HL-60 (cell line): ENCODE results near the gene SYCE3.
"Not testable (repeated sequence)": the region's sequence is repeated elsewhere in the genome, so short reads cannot be mapped to it uniquely, and the experiment has no call there.

ENCODE experiments used
- DNase-seq, 2 experiments: peaks; one replicate each; pipeline ENCODE4 v3.0.0-alpha.2; 2010 to 2020; ENCODE audit warnings: low read depth in 1 of 2, low spot score in 1 of 2
- H3K27ac ChIP-seq: fragments of 250-450 bp; sonication (Bioruptor Pico); replicated peaks from 2 replicates; pipeline ENCODE4 v1.5.1; 2020; ENCODE audit warnings: mild to moderate bottlenecking, moderate library complexity
- H3K27me3 ChIP-seq: fragments of 250-450 bp; sonication (Bioruptor Pico); 2 replicates; pipeline ENCODE4 v1.5.1; 2021; ENCODE audit warnings: mild to moderate bottlenecking, moderate library complexity; ENCODE audit not compliant: insufficient read depth, poor library complexity, severe bottlenecking
- H3K4me3 ChIP-seq: replicated peaks from 2 replicates; pipeline ENCODE4 v1.5.1; 2011; ENCODE audit warnings: mild to moderate bottlenecking, control low read depth, low read length; ENCODE audit not compliant: insufficient read depth
- GABPA ChIP-seq: IDR thresholded peaks from 2 replicates; pipeline ENCODE4 v1.6.1; 2012; ENCODE audit warnings: low read depth
- POLR2AphosphoS5 ChIP-seq: IDR thresholded peaks from 2 replicates; pipeline ENCODE4 v1.6.1; 2012; ENCODE audit warnings: low read depth
- SPI1 ChIP-seq: IDR thresholded peaks from 2 replicates; pipeline ENCODE4 v1.6.1; 2012; ENCODE audit warnings: low read depth, mild to moderate bottlenecking, borderline replicate concordance
- TF ChIP-seq, protein P1 (sequence below): IDR thresholded peaks from one replicate; pipeline ENCODE4 v1.5.1; 2011; ENCODE audit warnings: low read length, control low read depth, inconsistent platforms; ENCODE audit not compliant: insufficient read depth
- TF ChIP-seq, protein P2 (sequence below): IDR thresholded peaks from 2 replicates; pipeline ENCODE4 v1.6.1; 2012; ENCODE audit warnings: low read depth; ENCODE audit not compliant: insufficient replicate concordance

SYCE3 gene

DNA sequence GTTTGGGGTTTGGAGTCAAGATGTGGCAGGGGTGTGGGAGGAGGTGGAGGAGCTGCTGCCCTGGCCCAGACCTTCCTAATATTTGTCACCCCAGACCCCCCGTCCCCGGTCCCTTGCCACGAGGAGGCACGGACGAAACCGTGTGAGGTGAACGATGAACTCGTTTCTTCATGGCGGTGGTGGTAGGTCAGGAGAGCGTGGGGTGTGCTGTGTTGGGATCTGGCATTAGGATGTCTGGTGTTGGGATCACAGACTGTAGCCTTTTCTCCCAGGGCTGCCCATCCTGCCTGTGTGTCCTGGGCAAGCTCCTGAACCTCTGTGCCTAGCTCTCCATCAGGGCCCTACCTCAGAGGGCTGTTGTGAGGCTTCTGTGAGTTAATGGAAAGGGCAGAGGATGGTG, 46.3 kb upstream of the SYCE3 start:
- TF ChIP-seq, protein P1, sequence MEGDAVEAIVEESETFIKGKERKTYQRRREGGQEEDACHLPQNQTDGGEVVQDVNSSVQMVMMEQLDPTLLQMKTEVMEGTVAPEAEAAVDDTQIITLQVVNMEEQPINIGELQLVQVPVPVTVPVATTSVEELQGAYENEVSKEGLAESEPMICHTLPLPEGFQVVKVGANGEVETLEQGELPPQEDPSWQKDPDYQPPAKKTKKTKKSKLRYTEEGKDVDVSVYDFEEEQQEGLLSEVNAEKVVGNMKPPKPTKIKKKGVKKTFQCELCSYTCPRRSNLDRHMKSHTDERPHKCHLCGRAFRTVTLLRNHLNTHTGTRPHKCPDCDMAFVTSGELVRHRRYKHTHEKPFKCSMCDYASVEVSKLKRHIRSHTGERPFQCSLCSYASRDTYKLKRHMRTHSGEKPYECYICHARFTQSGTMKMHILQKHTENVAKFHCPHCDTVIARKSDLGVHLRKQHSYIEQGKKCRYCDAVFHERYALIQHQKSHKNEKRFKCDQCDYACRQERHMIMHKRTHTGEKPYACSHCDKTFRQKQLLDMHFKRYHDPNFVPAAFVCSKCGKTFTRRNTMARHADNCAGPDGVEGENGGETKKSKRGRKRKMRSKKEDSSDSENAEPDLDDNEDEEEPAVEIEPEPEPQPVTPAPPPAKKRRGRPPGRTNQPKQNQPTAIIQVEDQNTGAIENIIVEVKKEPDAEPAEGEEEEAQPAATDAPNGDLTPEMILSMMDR: no peak
- H3K27ac ChIP-seq: no peak overlapping the region
- H3K27me3 ChIP-seq: peaks cover 28% of the 10 kb centered on the region

DNA sequence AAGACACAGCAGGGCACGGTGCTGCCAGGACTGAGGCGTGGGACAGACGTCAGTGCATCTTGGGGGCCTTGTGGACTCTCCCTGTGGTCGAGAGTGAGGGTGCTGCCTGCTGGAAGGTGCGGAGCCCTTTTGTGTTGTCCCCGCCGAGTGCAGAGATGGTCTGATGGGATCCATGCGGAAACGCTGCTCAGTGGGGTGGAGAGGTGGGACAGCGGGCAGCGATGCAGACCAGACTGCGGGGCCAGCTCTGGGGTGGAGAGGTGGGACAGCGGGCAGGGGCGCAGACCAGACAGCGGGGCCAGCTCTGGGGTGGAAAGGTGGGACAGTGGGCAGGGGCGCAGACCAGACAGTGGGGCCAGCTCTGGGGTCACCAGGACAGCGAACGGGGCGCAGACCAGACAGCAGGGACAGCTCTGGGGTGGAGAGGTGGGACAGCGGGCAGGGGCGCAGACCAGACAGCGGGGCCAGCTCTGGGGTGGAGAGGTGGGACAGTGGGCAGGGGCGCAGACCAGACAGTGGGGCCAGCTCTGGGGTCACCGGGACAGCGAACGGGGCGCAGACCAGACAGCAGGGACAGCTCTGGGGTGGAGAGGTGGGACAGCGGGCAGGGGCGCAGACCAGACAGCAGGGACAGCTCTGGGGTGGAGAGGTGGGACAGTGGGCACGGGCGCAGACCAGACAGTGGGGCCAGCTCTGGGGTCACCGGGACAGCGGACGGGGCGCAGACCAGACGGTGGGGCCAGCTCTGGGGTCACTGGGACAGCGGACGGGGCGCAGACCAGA, 45.5 kb upstream of the SYCE3 start:
- DNase-seq, H3K27ac ChIP-seq, H3K4me3 ChIP-seq: not testable (repeated sequence)
- H3K27me3 ChIP-seq: peaks cover 36% of the 10 kb centered on the region

More for the DNA sequence above, 46.3 kb upstream of the SYCE3 start:
- H3K4me3 ChIP-seq: no peak overlapping the region
- no peak for DNase-seq

DNA sequence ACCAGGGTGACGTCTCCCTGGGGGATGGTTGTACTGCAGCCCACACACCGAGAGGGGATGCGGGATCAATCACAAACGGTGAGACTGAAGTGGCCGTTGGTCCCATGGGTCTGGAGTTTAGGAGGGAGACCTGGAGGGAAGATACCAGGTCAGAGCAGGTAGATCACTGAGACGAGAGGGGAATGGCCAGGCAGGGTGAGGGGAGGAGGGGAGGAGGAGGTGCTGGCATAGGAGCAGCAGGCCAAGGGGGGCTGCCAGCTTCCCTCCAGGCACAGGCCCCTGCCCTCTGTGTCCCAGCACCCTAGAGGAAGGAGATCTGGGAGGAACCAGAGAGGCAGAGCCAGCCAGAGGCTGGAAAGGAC, 44.9 kb upstream of the SYCE3 start:
- H3K27ac ChIP-seq: no peak overlapping the region
- peaks cover 41% of the 10 kb centered on the region for H3K27me3 ChIP-seq
- DNase-seq: no peak
- TF ChIP-seq POLR2AphosphoS5 (no peak), GABPA (no peak), SPI1 (no peak)
- TF ChIP-seq, protein P2, sequence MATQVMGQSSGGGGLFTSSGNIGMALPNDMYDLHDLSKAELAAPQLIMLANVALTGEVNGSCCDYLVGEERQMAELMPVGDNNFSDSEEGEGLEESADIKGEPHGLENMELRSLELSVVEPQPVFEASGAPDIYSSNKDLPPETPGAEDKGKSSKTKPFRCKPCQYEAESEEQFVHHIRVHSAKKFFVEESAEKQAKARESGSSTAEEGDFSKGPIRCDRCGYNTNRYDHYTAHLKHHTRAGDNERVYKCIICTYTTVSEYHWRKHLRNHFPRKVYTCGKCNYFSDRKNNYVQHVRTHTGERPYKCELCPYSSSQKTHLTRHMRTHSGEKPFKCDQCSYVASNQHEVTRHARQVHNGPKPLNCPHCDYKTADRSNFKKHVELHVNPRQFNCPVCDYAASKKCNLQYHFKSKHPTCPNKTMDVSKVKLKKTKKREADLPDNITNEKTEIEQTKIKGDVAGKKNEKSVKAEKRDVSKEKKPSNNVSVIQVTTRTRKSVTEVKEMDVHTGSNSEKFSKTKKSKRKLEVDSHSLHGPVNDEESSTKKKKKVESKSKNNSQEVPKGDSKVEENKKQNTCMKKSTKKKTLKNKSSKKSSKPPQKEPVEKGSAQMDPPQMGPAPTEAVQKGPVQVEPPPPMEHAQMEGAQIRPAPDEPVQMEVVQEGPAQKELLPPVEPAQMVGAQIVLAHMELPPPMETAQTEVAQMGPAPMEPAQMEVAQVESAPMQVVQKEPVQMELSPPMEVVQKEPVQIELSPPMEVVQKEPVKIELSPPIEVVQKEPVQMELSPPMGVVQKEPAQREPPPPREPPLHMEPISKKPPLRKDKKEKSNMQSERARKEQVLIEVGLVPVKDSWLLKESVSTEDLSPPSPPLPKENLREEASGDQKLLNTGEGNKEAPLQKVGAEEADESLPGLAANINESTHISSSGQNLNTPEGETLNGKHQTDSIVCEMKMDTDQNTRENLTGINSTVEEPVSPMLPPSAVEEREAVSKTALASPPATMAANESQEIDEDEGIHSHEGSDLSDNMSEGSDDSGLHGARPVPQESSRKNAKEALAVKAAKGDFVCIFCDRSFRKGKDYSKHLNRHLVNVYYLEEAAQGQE: no peak
- TF ChIP-seq, protein P1: no peak
- no peak overlapping the region for H3K4me3 ChIP-seq

DNA sequence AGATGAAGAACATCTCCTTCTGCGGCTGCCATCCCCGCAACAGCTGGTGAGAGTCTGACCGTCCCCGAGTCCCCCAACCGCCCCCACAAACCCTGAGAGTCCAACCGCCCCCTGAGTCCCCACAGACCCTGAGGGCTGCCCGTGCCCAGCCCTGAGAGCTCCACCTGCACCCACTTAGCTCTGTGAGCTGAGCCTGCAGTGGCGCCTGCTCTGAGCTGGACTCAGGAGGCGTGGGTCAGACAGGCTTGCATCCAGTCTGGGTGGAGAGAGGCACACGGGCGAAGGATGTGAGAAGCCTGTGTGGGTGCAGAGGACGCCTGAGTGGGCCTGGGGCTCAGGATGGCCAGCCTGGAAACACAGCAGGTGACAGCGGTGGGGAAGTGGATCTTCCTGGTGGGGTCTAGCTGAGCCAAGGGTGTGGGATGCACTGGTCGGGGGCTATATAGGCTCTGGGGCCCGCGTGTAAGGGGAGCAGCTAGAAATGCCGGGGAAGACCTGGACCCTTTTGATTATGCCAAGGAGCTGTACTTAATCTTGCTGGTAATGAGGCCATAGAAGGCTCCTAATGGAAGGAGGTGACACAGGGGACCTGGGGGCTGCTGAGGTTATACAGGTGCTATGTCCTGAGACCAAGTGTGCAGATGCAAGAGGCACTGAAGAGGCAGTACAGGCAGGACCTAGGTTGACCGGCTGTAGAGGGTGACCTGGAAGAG, 44.4 kb upstream of the SYCE3 start:
- no peak for TF ChIP-seq POLR2AphosphoS5
- DNase-seq: no peak
- Histone ChIP-seq H3K4me3 (no peak overlapping the region), H3K27me3 (peaks cover 41% of the 10 kb centered on the region), H3K27ac (no peak overlapping the region)

DNA sequence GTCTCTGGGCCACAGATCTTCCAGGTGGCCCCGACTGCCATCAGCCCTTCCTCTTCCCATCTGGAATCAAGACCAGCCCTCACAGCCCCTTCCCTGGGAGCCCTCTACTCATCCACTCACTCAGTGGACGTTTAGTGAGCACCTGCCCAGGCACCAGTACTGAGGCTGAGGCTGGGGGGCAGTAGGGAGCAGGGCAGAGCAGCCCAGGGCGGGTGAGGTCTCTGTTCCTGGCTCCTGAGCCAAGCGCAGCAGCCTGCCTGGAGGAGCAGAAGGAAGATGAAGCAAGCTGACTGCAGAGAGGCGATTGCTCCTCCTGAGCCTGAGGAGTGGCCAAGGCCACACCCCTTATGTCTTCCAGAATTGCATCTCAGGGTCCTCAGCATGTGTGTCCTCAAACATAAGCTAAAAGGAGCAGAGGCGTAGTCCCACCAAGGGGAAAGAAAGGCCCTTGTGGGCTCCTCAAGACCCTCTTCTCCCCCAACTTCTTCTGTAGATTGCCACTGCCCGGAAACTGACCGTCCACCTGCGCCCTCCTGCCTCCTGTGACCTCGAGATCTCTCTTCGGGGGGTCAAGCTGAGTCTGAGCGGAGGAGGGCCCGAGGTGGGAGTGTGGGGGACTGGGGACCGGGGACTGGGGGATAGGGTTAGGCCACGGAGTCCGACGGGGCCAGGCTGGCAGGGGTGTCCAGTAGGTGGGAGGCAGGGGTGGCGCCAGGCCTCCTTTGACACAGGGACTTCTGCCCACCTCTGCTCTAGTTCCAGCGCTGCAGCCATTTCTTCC, 43.6 kb upstream of the SYCE3 start:
- no peak overlapping the region for H3K4me3 ChIP-seq
- no peak for TF ChIP-seq SPI1
- TF ChIP-seq, protein P1: no peak
- TF ChIP-seq, protein P2: no peak
- no peak for TF ChIP-seq POLR2AphosphoS5
- no peak for TF ChIP-seq GABPA
- H3K27ac ChIP-seq: no peak overlapping the region
- DNase-seq: no peak
- H3K27me3 ChIP-seq: peaks cover 41% of the 10 kb centered on the region
